ENCODE measurements around the gene BBOX1.
"Not testable (repeated sequence)": the region's sequence is repeated elsewhere in the genome, so short reads cannot be mapped to it uniquely, and the experiment has no call there.

BBOX1 gene

GRCh38 chr11:27175562-27175961, 134.9 kb downstream of the BBOX1 start:
- not testable (repeated sequence) for FAIRE-seq; DNase-seq (ENCODE audit: low spot score)

Data from urothelium cell line (cell line).